Gastrocnemius medialis (tissue), 4 donors: ENCODE results near the gene NPAS3.

Experiments
- POLR2A ChIP-seq, 2 donors: fragments of 450-650 bp; IDR thresholded peaks; one replicate each; pipeline ENCODE4 v1.6.1; 2017; ENCODE audit warnings: antibody characterized with exemption in 2 of 2, mild to moderate bottlenecking in 2 of 2, moderate library complexity in 2 of 2
- TF ChIP-seq, protein P1 (sequence below), 5 experiments: fragments of 450-650 bp in 3 of 5; fragments of 200-600 bp in 2 of 5; sonication (generic) in 2 of 5; IDR thresholded peaks in 4 of 5; conservative IDR thresholded peaks in 1 of 5; 1 replicate in 4 of 5; 2 replicates in 1 of 5; pipeline ENCODE4 v1.5.1; 2016 to 2019; ENCODE audit warnings: antibody characterized with exemption in 5 of 5, mild to moderate bottlenecking in 3 of 5, moderate library complexity in 3 of 5

DNA sequence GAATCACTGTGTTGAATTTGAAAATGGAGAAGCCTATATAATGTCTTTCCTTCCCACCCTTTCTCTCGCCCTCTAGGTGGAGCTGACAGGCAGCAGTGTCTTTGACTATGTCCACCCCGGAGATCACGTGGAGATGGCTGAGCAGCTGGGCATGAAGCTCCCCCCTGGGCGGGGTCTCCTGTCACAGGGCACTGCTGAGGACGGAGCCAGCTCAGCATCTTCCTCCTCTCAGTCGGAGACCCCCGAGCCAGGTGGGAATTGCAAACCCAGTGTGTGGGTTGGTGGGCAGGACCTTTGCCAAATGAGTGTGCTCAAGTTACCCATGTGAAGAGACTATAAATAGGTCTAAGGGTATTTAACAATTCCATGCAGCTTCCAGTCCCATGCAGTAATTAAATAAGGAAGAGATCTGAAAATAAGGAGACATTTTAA, 737.5 kb downstream of the NPAS3 start:
- TF ChIP-seq, protein P1, sequence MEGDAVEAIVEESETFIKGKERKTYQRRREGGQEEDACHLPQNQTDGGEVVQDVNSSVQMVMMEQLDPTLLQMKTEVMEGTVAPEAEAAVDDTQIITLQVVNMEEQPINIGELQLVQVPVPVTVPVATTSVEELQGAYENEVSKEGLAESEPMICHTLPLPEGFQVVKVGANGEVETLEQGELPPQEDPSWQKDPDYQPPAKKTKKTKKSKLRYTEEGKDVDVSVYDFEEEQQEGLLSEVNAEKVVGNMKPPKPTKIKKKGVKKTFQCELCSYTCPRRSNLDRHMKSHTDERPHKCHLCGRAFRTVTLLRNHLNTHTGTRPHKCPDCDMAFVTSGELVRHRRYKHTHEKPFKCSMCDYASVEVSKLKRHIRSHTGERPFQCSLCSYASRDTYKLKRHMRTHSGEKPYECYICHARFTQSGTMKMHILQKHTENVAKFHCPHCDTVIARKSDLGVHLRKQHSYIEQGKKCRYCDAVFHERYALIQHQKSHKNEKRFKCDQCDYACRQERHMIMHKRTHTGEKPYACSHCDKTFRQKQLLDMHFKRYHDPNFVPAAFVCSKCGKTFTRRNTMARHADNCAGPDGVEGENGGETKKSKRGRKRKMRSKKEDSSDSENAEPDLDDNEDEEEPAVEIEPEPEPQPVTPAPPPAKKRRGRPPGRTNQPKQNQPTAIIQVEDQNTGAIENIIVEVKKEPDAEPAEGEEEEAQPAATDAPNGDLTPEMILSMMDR (IDR thresholded peaks at IDR 0.05 in 4 of 5, conservative IDR thresholded peaks at IDR 0.05 in 1 of 5): peak; percentile 10 to 47 (median 29)
- no peak for TF ChIP-seq POLR2A (IDR thresholded peaks at IDR 0.05)
